Astrocyte (in vitro differentiated cells and primary cell): ENCODE data around the gene OR51B2. TPM values are rescaled to one million over a fixed set of nuclear protein-coding genes. Genes with fewer than 3 reads are reported as not detected.
A peak's percentile ranks its signal among the peaks of the same experiment; 100 is the strongest.
"Not testable (repeated sequence)": the region's sequence is repeated elsewhere in the genome, so short reads cannot be mapped to it uniquely, and the experiment has no call there.

Source experiments
- DNase-seq: peaks from one replicate; pipeline ENCODE4 v3.0.0-alpha.2; 2010; ENCODE audit warnings: low read depth
- FAIRE-seq: peaks from 2 replicates; lab custom pipeline; 2011; peaks lifted over from hg19 to GRCh38; lab: Jason Lieb, UNC
- H2AFZ ChIP-seq: 2 replicates; pipeline ENCODE4 v1.6.0; 2012; ENCODE audit warnings: low read depth, low read length, inconsistent platforms
- H3K27ac ChIP-seq: 2 replicates; pipeline ENCODE4 v1.5.1; 2011; ENCODE audit warnings: low read depth, low read length, inconsistent platforms
- H3K27me3 ChIP-seq: 2 replicates; pipeline ENCODE4 v1.6.0; 2011; ENCODE audit warnings: low read length, inconsistent platforms; ENCODE audit not compliant: insufficient read depth
- H3K36me3 ChIP-seq: 2 replicates; pipeline ENCODE4 v1.5.1; 2011; ENCODE audit warnings: low read length, inconsistent platforms; ENCODE audit not compliant: insufficient read depth
- H3K4me1 ChIP-seq: 2 replicates; pipeline ENCODE4 v1.5.1; 2011; ENCODE audit warnings: low read length, inconsistent platforms; ENCODE audit not compliant: insufficient read depth
- H3K4me2 ChIP-seq: 2 replicates; pipeline ENCODE4 v1.6.0; 2012; ENCODE audit warnings: low read length, inconsistent platforms
- H3K4me3 ChIP-seq: 2 replicates; pipeline ENCODE4 v1.5.1; 2011; ENCODE audit warnings: low read depth, mild to moderate bottlenecking, low read length, inconsistent platforms; ENCODE audit not compliant: insufficient read depth
- H3K79me2 ChIP-seq: 2 replicates; pipeline ENCODE4 v1.6.0; 2012; ENCODE audit warnings: mild to moderate bottlenecking, low read length, inconsistent platforms; ENCODE audit not compliant: insufficient read depth
- H3K9ac ChIP-seq: 2 replicates; pipeline ENCODE4 v1.6.0; 2012; ENCODE audit warnings: mild to moderate bottlenecking, low read length, inconsistent platforms
- H3K9me3 ChIP-seq: 2 replicates; pipeline ENCODE4 v1.5.1; 2012; ENCODE audit warnings: low read depth, mild to moderate bottlenecking, low read length, inconsistent platforms; ENCODE audit not compliant: insufficient read depth
- H4K20me1 ChIP-seq: 2 replicates; pipeline ENCODE4 v1.6.0; 2012; ENCODE audit warnings: low read length, inconsistent platforms; ENCODE audit not compliant: insufficient read depth
- H3K27ac Mint-ChIP-seq: one replicate; pipeline ENCODE4 v1.8.0; 2021; ENCODE audit warnings: mild to moderate bottlenecking, mixed read lengths; ENCODE audit not compliant: unreplicated experiment
- H3K27me3 Mint-ChIP-seq: one replicate; pipeline ENCODE4 v1.8.0; 2021; ENCODE audit warnings: low read depth, mixed read lengths; ENCODE audit not compliant: unreplicated experiment
- H3K36me3 Mint-ChIP-seq: one replicate; pipeline ENCODE4 v1.8.0; 2021; ENCODE audit warnings: low read depth, mixed read lengths; ENCODE audit not compliant: unreplicated experiment
- H3K4me1 Mint-ChIP-seq: one replicate; pipeline ENCODE4 v1.8.0; 2021; ENCODE audit warnings: low read depth, mixed read lengths; ENCODE audit not compliant: unreplicated experiment
- H3K4me3 Mint-ChIP-seq: one replicate; pipeline ENCODE4 v1.8.0; 2021; ENCODE audit warnings: mild to moderate bottlenecking, moderate library complexity, mixed read lengths; ENCODE audit not compliant: unreplicated experiment
- H3K9me3 Mint-ChIP-seq: one replicate; pipeline ENCODE4 v1.8.0; 2021; ENCODE audit warnings: mild to moderate bottlenecking, mixed read lengths; ENCODE audit not compliant: unreplicated experiment
- EZH2 ChIP-seq: IDR thresholded peaks from 2 replicates; pipeline ENCODE4 v1.6.1; 2012; ENCODE audit warnings: mild to moderate bottlenecking, low read length, inconsistent platforms; ENCODE audit not compliant: insufficient read depth
- total RNA-seq: library from RNA; stranded (reverse); gene quantifications from 2 replicates; pipeline ENCODE4 v1.2.1, GENCODE V29; 2021
- TF ChIP-seq, protein P1 (sequence below): IDR thresholded peaks from 2 replicates; pipeline ENCODE4 v1.5.1; 2011; ENCODE audit warnings: low read depth, mild to moderate bottlenecking, inconsistent platforms, low read length, moderate library complexity; ENCODE audit not compliant: insufficient read depth

OR51B2 gene
- total RNA-seq, 1 donor from 2014 or later = not detected

DNA sequence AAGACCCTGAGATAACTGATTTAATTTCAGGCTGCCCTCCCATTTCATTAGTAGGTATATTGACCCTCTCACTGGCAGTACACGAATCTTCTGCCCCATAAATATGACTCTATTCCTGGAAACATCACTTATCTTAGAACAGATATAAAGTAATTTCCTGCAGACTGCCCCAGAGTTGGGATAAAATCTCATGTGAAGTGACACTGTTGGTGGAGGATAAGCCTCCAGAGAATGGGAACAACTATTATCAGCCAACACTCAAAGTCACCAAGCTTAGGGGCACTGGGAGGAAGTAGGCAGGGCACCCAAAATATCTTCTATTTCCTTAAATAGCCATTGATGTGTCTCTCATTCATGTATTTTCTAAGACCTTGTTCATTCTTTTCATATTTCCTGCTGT, 11.1 kb upstream of the OR51B2 start:
- no peaks in the 10 kb centered on the region for H3K27me3 ChIP-seq
- DNase-seq (no peak), FAIRE-seq (peak; percentile 9)
- no peaks in the 10 kb centered on the region for H3K36me3 ChIP-seq
- H3K9me3 Mint-ChIP-seq = peaks cover 2% of the 10 kb centered on the region
- no peak overlapping the region for H3K27ac Mint-ChIP-seq
- no peak overlapping the region for H3K9ac ChIP-seq
- H3K36me3 Mint-ChIP-seq = no peaks in the 10 kb centered on the region
- TF ChIP-seq, protein P1, sequence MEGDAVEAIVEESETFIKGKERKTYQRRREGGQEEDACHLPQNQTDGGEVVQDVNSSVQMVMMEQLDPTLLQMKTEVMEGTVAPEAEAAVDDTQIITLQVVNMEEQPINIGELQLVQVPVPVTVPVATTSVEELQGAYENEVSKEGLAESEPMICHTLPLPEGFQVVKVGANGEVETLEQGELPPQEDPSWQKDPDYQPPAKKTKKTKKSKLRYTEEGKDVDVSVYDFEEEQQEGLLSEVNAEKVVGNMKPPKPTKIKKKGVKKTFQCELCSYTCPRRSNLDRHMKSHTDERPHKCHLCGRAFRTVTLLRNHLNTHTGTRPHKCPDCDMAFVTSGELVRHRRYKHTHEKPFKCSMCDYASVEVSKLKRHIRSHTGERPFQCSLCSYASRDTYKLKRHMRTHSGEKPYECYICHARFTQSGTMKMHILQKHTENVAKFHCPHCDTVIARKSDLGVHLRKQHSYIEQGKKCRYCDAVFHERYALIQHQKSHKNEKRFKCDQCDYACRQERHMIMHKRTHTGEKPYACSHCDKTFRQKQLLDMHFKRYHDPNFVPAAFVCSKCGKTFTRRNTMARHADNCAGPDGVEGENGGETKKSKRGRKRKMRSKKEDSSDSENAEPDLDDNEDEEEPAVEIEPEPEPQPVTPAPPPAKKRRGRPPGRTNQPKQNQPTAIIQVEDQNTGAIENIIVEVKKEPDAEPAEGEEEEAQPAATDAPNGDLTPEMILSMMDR = no peak
- TF ChIP-seq EZH2 = no peak
- no peak overlapping the region for H3K4me2 ChIP-seq
- no peak overlapping the region for H3K27ac ChIP-seq
- no peak overlapping the region for H3K4me3 ChIP-seq
- peaks cover 2% of the 10 kb centered on the region for H3K4me1 Mint-ChIP-seq
- H3K9me3 ChIP-seq = no peaks in the 10 kb centered on the region
- no peak overlapping the region for H3K4me3 Mint-ChIP-seq
- H3K27me3 Mint-ChIP-seq = no peaks in the 10 kb centered on the region
- H3K4me1 ChIP-seq = no peaks in the 10 kb centered on the region
- no peak overlapping the region for H2AFZ ChIP-seq
- no peaks in the 10 kb centered on the region for H4K20me1 ChIP-seq
- no peaks in the 10 kb centered on the region for H3K79me2 ChIP-seq

DNA sequence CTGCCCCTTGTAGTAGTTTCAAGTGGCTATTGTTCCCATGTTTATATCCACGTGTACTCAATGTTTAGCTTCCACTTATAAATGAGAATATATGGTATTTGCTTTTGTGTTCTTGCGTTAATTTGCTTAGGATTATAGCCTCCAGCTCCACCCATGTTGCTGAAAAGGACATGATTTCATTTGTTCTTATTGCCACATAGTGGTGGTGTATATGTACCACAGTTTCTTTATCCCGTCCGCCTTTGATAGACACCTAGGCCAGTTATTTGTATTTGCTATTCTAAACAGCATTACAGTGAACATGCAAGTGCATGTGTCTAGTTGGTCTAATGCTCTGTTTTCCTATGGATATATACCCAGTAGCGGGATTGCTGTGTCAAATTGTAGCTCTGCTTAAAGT, 6.8 kb downstream of the OR51B2 start:
- H3K9ac ChIP-seq = no peak overlapping the region
- no peaks in the 10 kb centered on the region for H4K20me1 ChIP-seq
- H3K4me1 Mint-ChIP-seq = no peaks in the 10 kb centered on the region
- H3K9me3 Mint-ChIP-seq = no peaks in the 10 kb centered on the region
- DNase-seq = no peak
- FAIRE-seq = no peak
- no peak overlapping the region for H3K4me3 ChIP-seq
- H3K27ac ChIP-seq = no peak overlapping the region
- no peak overlapping the region for H2AFZ ChIP-seq
- H3K4me1 ChIP-seq = no peaks in the 10 kb centered on the region
- H3K4me2 ChIP-seq = no peak overlapping the region
- no peaks in the 10 kb centered on the region for H3K27me3 ChIP-seq
- no peak overlapping the region for H3K27ac Mint-ChIP-seq
- H3K4me3 Mint-ChIP-seq = no peak overlapping the region
- H3K79me2 ChIP-seq = no peaks in the 10 kb centered on the region
- no peaks in the 10 kb centered on the region for H3K27me3 Mint-ChIP-seq
- TF ChIP-seq, protein P1 = no peak
- no peak for TF ChIP-seq EZH2
- H3K36me3 Mint-ChIP-seq = no peaks in the 10 kb centered on the region
- H3K9me3 ChIP-seq = no peaks in the 10 kb centered on the region
- no peaks in the 10 kb centered on the region for H3K36me3 ChIP-seq

DNA sequence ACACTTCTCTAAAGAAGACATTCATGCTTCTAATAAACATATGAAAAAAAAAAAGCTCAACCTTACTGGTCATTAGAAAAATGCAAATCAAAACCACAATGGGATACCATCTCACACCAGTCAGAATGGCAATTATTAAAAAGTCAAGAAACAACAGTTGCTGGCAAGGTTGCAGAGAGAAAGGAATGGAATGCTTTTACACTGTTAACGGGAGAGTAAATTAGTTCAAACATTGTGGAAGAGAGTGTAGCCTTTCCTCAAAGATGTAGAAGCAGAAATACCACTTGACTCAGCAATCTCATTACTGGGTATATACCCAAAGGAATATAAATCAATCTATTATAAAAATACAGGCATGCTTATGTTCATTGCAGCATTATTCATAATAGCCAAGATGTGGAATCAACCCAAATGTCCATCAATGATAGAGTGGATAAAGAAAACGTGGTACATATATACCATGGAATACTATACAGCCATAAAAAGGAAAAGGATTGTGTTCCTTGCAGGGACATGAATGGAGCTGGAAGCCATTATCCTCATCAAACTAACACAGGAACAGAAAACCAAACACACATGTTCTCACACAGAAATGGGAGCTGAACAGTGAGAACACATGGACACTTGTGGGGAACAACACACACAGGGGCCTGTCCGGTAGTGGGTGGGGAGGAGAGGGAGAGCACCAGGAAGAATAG, 10.6 kb downstream of the OR51B2 start:
- not testable (repeated sequence) for H3K27me3 ChIP-seq, H3K9me3 ChIP-seq, H4K20me1 ChIP-seq, H2AFZ ChIP-seq, H3K4me2 ChIP-seq, H3K79me2 ChIP-seq, H3K4me3 Mint-ChIP-seq, H3K4me1 Mint-ChIP-seq, H3K9ac ChIP-seq, H3K27ac Mint-ChIP-seq, H3K36me3 ChIP-seq, H3K4me3 ChIP-seq, H3K36me3 Mint-ChIP-seq, H3K27me3 Mint-ChIP-seq, H3K9me3 Mint-ChIP-seq, H3K4me1 ChIP-seq, H3K27ac ChIP-seq, DNase-seq, FAIRE-seq
